ENCODE results near the gene ZNRF1.

ZNRF1 gene

DNA sequence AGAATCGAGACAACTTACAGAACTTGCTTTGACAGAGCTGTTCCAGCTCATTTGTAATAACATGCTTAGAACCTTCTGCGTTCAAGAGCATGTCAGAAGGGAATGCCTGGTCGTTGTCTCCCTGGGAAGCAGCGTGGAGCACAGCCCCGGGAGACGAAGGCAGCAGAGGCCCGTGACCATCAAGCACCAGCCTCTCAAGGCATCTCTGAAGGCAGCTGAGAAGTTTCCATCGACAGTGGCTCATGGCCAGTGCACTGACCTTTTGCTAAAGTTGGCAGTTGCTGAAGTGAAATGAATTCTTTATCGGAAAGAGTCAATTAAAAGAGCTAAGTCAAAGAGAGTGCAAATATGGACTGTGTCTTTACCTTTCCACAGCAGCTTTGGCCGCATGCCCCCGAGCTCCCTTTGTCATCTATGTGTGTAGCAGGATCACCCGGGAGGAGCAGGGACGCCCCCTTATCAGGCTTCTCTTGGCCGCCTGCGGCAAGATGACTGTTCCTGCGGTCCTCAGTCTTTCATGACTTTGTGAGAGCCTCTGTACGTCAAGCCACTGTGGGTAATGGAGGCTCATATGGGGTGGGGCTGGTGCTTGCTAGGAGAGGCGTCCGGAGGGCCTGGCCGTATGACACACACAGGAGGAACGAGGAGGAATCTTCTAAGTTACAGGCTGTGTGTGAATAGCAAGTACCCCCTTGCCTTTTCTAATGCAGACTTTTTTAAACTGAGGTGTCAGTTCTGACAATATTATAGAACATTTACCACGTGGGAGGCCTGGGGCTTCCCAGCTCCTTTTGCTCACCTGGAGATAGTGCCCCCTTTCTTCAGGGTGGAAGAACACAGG is 63.5 kb downstream of the ZNRF1 start:
- no peak for DNase-seq (ENCODE audit: low spot score)

DNA sequence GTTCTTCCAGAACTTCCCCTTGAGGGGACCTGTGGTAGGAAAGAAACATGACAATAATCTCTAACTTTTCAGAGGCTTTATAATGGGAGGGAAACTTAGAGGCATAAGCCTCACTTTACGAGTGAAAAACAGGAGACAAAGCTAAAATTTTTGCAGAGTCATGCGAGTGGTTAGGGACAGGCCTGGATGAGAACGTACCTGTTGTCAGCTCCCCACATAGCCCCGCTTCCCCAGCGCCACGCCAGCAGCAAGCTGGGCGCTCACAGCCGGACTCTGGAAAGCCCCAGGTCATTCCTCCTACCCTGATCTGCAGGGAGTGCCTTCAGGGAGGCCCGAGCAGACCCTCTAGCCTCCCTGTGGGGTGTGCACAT is 64.1 kb downstream of the ZNRF1 start:
- no peak for DNase-seq (ENCODE audit: low spot score)

DNA sequence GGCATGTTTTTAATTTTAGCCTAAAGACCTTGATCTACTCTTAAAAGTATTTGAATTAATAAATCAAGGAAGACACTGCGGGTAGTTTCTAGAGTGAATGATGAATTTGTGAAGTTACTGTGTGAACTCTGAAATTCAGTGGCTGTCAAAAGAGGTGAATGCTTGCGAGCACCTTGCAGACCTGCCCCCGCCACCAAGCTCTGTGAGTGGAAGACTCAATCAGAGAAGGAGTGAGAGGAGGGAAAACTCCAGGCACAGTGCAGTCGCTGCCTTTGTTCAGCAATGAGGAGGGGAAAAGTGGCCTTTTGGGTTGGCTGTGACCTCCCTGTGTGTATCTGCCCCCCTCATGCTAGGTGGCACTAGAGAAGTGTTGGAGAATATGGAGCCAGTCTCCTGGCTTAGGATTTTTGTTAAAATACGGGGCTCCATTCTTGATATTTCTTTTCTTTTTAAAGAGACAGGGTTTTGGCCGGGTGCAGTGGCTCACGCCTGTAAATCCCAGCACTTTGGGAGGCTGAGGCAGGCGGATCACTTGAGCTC is 64.8 kb downstream of the ZNRF1 start:
- no peak for DNase-seq (ENCODE audit: low spot score)

DNA sequence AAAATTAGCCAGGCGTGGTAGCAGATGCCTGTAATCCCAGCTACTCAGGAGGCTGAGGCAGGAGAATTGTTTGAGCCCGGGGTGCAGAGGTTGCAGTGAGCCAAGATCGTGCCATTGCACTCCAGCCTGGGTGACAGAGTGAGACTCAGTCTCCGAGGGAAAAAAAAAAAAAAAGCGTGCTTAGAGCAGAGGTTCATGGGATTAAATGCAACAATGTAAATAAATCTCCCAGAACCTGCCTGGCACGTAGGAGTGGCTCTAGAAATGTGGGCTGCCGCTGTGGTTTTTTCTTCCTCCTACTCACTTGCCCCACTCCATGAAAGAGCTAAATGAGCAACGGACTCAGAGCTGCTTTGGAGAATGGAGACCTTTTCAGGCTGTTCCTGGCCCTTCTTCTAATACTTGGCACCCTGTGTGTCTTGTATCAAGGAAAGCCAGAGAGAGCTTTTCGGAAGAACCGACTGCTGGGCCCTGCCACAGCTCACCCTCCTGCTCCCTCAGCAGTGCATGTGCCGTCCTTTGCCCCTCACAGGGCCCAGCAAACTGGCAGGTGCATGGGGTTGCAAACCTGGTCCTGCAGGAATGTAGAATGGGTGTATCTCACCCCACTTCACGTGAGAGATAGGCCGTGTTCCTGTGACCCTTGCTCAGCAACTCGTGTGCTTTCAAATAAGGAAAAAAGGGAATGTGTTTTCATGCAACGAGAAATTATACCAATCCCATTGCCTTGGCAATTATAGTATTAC is 65.8 kb downstream of the ZNRF1 start:
- no peak for DNase-seq (ENCODE audit: low spot score)

DNA sequence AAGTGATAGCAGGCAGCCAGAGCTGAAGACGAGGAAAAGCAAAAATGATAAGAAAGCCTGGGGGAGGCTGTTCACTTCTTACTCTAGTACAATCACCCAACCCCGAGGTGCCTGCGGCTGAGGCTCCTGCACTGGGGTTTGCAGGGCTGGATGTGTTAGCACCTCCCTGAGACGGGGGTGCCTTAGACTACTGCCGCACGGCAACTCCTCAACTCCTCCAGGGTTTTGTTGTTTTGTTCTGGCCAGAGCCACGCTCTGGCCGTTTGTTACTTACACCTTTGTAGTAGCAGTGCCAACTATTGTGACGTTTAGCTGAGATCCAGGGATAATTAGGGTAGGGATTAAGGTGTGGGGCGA is 66.3 kb downstream of the ZNRF1 start:
- DNase-seq (ENCODE audit: low spot score), result no peak

DNA sequence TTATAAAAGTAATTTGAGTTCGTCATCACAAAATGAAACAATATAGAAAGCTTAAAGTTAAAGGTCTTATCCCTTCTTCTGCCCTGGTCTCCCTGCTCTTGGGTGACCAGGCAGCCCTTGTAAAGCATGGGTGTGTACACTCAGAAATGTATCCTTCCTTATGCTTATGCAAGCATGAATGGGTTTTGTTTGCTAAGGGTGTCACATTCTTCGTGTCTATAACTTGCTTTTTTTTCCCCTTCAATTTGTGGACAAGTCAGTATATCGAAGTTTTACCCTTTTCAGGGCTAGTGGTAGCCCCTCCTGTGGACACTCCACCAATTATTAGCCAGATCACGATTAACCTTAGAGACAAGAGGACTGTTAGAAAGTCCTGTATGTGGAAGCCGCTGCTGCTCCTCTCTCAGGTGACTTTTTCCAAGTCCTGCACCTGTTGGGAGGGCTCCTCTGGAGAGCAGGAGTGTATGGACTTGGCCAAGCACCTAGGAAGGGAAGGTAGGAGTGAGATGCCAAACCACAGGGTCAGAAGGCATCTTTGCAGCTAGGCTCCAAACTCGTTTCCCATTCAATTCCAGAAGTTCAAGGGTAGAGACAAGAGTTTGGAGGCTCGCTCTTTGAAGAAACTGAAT is 66.8 kb downstream of the ZNRF1 start:
- DNase-seq (ENCODE audit: low spot score), result no peak

DNA sequence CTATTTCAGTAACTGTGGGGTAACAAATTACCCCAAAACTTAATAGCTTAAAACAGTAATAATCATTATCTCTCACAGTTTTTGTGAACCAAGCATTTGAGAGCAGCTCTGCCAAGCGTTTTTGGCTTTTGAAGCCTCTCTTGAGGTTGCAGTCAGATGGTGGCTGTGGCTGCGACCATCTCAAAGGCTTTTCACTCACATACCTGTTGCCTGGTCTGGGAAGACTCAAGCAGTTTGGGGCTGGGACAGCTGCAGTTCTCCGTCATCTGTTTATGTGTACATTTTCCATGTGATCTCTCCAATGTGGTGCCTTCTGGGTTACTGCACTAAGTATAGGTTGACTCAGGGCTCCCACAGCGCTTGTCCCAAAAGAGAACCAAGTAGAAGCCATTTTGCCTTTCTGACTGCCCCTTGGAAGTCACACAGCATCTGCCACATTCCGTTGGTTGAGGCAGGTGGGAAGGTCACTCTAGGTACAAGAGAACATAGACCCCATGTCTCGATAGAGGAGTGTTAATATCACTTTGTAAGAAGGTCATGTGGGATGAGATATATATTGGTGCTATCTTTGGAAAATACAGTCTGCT is 68.1 kb downstream of the ZNRF1 start:
- no peak for DNase-seq (ENCODE audit: low spot score)

DNA sequence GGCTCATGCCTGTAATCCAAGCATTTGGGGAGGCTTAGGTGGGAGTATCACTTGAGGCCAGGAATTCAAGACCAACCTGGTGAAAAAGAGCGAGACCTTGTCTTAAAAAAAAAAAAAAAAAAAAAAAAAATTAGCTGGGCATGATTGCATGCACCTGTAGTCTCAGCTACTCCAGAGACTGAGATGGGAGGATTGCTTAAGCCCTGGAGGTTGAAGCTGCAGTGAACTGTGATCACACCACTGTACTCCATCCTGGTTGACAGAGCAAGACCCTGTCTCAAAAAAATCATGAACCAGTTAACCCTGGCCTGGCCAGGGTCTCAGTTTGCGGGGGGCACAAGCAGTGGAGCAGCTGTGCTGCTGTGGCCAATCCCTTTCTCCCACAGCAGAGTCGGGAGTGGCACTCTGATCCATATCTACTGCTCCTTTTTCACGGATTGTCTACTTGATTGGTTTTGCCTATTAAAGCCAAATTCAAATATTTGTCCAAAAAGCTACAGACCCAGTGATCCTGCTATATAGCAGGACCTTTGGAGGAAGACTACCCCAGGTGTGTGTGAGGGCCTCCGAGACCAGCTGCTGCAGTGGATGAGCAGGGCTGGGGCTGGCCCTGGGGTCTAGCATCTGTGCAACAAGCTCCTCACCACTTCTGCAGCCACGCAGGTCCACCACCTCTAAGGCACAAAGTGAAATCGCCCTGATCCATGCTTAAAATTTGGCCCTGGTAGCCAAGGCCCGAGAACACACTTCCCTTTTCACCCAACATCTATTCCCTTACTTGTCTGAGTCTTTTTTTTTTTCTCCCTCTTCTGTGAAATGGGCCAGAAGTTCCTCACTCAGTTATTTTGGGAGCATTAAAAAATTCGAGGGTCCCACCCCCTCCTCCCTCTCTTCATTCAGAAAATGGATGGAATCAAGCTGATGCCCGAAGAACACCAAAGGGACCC is 69.5 kb downstream of the ZNRF1 start:
- DNase-seq (ENCODE audit: low spot score), result no peak

DNA sequence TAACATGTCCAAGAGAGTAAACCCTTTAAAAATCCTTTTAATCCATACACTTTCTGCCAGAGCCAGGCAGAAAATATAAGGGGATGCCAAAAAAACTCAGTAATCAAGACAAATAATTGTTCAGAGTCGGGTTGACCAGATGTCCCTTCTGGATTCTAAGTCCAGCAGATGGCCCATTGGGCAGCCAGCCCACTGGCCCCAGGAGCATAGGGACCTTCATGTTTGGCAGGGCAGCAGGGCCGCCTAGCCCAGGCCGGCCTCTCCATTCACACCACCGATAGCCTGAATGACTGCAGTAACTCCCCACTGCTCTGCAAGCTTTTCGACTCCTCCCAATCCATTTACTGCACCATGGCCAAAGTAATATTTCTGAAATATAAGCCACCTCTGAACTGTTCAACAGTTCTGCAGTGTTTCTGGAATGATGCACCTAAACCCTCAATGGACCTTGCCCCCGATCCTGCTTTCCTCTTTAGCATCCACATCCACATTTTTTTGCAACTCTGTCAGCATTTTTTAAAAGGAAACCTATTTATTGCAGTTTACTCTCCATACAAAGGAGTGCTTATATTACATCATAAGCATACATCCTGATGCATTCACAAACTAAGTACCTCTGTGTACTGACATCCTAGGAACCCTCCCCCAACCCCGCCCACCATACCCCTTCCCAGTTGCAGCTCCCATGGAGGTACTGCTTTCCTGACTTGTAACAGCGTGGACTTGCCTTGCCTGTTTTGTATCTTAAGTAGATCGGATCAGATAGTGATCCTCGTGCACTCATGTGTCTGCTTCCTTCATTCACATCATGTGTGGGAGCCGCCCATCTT is 71.4 kb downstream of the ZNRF1 start:
- DNase-seq (ENCODE audit: low spot score), result no peak

DNA sequence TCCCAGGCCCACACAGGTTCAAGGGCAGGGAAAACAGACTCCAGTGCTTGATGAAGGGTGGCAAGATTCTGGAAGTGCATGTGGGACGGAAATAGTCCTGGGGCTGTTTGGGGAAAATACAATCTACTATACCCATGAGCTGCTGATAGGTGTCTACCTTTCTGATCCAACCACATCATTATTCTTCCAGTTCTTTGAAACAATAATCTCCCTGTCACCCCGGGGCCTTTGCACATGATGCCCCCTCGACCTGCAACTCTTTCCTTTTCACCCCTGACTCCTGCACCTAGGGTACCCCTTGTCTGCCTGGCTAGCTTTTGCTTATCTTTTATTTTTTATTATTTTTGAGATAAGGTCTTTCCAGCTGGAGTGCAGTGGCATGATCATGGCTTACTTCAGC is 72.8 kb downstream of the ZNRF1 start:
- DNase-seq (ENCODE audit: low spot score), result no peak

DNA sequence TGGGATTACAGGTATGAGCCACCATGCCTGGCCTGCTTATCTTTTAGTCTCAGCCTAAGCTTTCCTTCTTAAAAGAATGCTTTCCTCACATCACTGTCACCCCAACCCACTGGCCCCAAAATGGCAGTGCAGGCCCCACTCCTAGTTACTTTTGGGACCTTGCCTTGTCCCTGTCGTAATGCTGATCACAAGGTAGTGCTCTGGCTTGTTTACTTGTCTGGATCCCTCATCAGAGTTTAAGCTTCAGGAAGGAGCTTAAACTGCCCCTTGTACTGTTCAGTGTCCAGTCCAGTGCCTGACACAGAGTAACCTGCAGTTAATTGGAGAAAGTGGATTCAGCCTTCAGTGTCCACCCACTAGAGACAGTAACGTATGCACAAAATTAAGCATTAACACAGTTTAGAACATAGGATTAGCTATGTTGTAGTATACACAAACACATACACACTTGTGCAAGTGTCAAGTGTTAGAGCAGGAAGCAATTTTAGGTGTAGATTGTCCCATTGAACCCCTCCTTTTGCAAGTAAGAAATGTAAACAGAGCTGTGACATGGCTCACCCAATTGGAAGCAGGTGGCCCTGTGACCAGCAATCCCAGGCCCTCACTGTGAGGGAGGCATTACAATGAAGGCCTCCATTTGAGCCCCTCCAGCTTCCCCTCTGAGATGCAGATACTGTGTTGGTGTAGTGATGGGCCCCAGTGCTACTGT is 73.6 kb downstream of the ZNRF1 start:
- DNase-seq (ENCODE audit: low spot score), result no peak

DNA sequence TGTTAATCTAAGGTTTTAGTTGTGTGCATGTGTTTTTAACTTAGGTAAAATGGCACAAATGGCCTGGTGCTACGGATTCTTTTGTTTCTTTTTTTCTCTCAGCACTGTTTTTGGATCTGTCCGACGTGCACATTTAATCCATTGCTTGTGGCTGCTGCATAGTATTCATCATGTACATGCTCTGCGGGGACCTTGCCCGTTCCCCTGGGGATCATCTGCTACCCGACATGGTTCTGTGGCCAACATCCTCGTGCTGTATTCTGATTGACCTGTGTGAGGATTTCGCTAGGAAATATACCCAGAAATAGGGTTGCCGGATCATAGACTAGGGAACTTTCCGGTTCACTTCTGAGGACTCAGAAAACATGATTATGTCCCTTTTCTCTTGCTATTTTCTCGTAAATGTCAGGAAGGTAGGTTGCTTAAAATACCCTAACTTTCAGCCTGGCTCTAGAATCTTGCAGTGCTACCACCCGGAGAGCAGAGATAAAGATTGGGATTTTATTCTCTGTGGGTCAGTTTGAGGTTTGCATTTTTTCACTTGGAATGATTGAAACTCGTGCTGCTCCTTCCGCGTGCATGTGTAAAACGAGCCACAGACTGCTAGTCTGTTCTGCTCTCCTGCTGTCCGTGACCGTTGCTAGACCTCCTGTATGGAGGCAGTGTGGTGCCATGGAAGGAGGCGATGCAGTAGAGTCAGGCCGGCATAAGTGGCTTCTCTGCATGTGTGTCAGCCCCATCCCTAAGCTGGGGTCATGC is 74.9 kb downstream of the ZNRF1 start:
- DNase-seq (ENCODE audit: low spot score), result no peak

DNA sequence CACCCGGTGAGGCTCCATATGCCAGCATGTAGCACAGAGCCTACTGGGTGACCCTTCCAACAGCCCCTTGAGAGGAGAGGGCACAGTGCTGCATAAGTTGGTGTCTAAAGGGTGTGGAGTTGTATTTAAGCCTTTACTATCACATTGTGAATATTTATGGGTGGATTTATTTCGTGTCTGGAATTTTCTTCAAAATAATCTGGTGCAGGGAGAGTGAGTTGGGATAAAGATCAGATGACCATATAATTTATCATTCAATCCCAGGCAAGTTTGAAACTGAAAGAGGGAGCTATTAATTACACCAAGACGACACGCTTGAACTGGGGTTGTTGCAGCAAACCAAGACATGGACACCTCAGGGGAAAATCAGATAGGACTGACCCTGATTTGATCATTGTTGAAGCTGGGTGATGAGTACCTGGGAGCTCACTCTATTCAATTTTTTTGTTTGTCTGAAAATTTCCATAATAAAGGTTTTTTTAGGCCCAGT is 75.5 kb downstream of the ZNRF1 start:
- DNase-seq (ENCODE audit: low spot score), result no peak

DNA sequence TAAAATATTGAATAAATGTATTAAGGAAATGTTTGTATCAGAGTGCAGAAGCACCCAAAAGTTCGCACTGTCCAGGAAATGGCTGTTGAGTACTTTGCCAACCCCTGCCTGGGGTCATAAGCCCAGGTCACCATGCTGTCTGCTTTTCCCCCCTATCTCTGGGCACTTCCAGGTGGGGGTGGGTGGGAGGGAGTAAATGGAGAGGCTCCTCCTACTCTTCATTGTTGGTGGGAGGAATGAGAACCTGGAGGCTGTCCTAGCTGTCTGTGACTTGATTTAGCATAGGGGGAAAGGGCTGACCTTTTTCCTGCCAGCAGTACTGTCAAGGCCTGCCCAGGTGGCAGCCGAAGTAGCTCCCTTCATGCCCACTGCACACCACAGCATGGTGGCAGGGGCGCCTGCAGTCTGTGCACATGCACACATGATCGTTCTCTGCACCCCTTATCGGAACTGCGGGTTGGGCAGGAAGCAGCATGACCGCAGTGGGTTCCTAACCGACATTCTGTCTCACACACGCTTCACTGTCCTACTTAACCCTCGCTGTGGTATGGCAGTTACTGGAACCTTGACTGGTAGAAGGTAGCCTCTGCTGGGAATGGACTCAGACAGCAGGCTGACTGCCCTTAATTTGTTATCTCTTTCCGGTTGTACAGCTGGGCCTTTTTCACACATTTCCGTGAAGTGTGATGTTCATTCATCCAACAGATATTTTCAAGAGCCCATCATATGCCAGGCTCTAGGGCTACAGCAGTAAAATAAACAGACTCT is 76.3 kb downstream of the ZNRF1 start:
- no peak for DNase-seq (ENCODE audit: low spot score)

DNA sequence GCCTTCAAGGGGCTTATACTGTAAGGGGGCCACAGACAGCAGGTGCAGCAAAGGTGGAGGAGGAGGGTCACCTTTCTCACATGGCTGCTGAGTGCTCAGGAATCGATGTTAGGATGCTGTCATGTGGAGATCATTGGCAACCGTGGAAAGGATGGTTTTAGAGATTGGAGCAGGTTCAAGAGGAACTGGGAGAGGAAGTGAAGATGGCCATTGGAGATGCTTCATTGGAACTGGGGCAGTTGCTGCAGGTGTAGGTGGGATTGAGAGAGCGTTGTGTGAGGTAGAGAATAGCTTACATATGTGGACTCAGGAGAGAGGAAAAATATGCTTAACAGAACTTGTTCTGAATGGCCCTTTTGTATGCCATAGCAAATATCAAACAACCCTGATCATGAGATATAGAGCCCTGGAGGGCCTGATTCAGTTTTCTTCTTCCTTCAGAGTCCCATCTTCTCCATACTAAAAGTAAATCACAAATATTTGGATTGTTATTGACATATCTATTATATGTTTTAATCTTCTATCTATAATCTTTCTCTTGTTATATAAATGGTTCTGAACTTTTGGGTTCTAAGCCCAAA is 77.0 kb downstream of the ZNRF1 start:
- DNase-seq (ENCODE audit: low spot score), result no peak

DNA sequence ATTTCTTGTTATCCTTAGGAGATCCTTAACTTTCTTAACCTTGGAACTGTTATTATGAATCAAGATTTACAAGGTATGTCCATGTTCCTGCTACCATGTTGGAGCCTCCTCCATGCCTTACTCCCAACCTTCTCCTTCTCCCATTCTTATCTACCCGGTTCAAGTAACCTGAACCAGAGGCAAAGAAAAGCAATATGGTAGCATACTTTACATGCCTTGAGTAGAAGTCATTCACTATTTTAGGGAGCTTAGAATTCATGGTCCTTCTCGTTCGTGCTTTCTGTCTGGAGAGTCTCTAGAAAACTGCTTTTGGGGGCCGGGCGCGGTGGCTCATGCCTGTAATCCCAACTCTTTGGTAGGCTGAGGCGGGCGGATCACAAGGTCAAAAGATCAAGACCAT is 80.1 kb downstream of the ZNRF1 start:
- no peak for DNase-seq (ENCODE audit: low spot score)

DNA sequence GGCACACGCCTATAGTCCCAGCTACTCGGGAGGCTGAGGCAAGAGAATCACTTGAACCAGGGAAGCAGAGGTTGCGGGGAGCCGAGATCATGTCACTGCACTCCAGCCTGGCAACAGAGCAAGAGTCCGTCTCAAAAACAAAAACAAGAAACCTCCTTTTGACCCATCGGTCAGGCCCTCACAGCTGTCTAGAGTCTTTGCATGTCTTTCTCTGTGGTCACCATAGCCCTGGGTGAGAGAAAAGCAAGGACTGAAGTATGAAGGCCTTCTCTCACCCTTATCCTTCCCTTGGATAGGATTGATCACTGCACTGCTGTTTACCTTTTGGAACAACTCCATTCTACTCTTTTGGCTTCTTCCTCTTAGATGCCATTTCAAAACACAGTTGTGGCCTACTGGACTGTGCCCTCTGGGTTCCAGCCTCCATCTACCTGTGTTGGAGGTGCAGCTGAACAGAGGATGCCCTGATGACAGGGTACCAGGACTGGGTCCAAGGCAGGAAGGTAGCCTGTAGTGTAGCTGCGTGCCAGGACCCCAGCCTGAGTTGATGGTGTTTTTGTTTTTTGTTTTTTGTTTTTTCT is 80.6 kb downstream of the ZNRF1 start:
- no peak for DNase-seq (ENCODE audit: low spot score)

All from iPS-NIHi11 (cell line).